Liver (tissue), 9 donors: ENCODE measurements around the gene FAM83G. TPM values are rescaled to one million over a fixed set of nuclear protein-coding genes. Genes with fewer than 3 reads are reported as not detected.

Source experiments
- DNase-seq: peaks from one replicate; pipeline ENCODE4 v3.0.0-alpha.2; 2017; ENCODE audit warnings: low spot score
- H3K27ac ChIP-seq, 2 donors: one replicate each; pipeline ENCODE4 v1.7.0; 2013; ENCODE audit warnings: inconsistent platforms in 2 of 2, low read length in 2 of 2, control low read depth in 1 of 2, low read depth in 1 of 2, mild to moderate bottlenecking in 1 of 2
- H3K27me3 ChIP-seq, 4 donors: one replicate each; pipeline versions ENCODE4 v1.6.1 to v1.7.0; 2013; ENCODE audit warnings: low read length in 3 of 4, inconsistent platforms in 1 of 4, mild to moderate bottlenecking in 1 of 4, moderate library complexity in 1 of 4; ENCODE audit not compliant: control insufficient read depth in 4 of 4, insufficient read depth in 4 of 4
- H3K36me3 ChIP-seq, 4 donors: one replicate each; pipeline versions ENCODE4 v1.6.1 to v1.7.0; 2013; ENCODE audit warnings: low read length in 3 of 4, mild to moderate bottlenecking in 3 of 4, low read depth in 1 of 4, moderate library complexity in 1 of 4; ENCODE audit not compliant: control insufficient read depth in 4 of 4, insufficient read depth in 3 of 4
- H3K4me1 ChIP-seq, 4 donors: one replicate each; pipeline versions ENCODE4 v1.6.1 to v1.7.0; 2013; ENCODE audit warnings: low read length in 3 of 4, mild to moderate bottlenecking in 3 of 4, moderate library complexity in 1 of 4; ENCODE audit not compliant: control insufficient read depth in 4 of 4, insufficient read depth in 4 of 4
- H3K4me3 ChIP-seq, 3 donors: one replicate each; pipeline versions ENCODE4 v1.6.1 to v1.7.0; 2013; ENCODE audit warnings: low read length in 3 of 3, control low read depth in 1 of 3, low read depth in 1 of 3, mild to moderate bottlenecking in 1 of 3
- H3K9ac ChIP-seq, 2 donors: one replicate each; pipeline ENCODE4 v1.7.0; 2013; ENCODE audit warnings: low read length in 2 of 2, mild to moderate bottlenecking in 2 of 2, moderate library complexity in 2 of 2, control low read depth in 1 of 2, low read depth in 1 of 2
- H3K9me3 ChIP-seq, 4 donors: one replicate each; pipeline versions ENCODE4 v1.6.1 to v1.7.0; 2013; ENCODE audit warnings: low read length in 3 of 4; ENCODE audit not compliant: control insufficient read depth in 4 of 4
- EGR1 ChIP-seq, 2 donors: IDR thresholded peaks; 2 replicates each; pipeline ENCODE4 v1.6.1; 2016 to 2018; ENCODE audit warnings: antibody characterized with exemption in 2 of 2, low read depth in 2 of 2
- FOXA1 ChIP-seq: IDR thresholded peaks from 2 replicates; pipeline ENCODE4 v1.6.1; 2016; ENCODE audit warnings: antibody characterized with exemption
- FOXA2 ChIP-seq: IDR thresholded peaks from 2 replicates; pipeline ENCODE4 v1.6.1; 2016; ENCODE audit warnings: antibody characterized with exemption
- GABPA ChIP-seq, 2 donors: IDR thresholded peaks in 1 of 2; conservative IDR thresholded peaks in 1 of 2; 2 replicates each; pipeline ENCODE4 v1.6.1; 2016; ENCODE audit warnings: antibody characterized with exemption in 2 of 2, mild to moderate bottlenecking in 1 of 2, moderate library complexity in 1 of 2
- HNF4A ChIP-seq, 2 donors: conservative IDR thresholded peaks; 2 replicates each; pipeline ENCODE4 v1.6.1; 2016; ENCODE audit warnings: antibody characterized with exemption in 2 of 2, mild to moderate bottlenecking in 2 of 2
- HNF4G ChIP-seq: IDR thresholded peaks from 2 replicates; pipeline ENCODE4 v1.6.1; 2016; ENCODE audit warnings: antibody characterized with exemption
- JUND ChIP-seq, 2 donors: IDR thresholded peaks; 2 replicates each; pipeline ENCODE4 v1.6.1; 2016; ENCODE audit warnings: antibody characterized with exemption in 2 of 2
- NR2F2 ChIP-seq: IDR thresholded peaks from 2 replicates; pipeline ENCODE4 v1.6.1; 2016; ENCODE audit warnings: antibody characterized with exemption
- RAD21 ChIP-seq, 2 donors: IDR thresholded peaks; 2 replicates each; pipeline ENCODE4 v1.6.1; 2016; ENCODE audit warnings: antibody characterized with exemption in 2 of 2, mild to moderate bottlenecking in 2 of 2
- RXRA ChIP-seq, 2 donors: IDR thresholded peaks; 2 replicates each; pipeline ENCODE4 v1.6.1; 2017 to 2018; ENCODE audit warnings: antibody characterized with exemption in 2 of 2, mild to moderate bottlenecking in 1 of 2
- SP1 ChIP-seq: IDR thresholded peaks from 2 replicates; pipeline ENCODE4 v1.6.1; 2018; ENCODE audit warnings: antibody characterized with exemption, mild to moderate bottlenecking
- TAF1 ChIP-seq: conservative IDR thresholded peaks from 2 replicates; pipeline ENCODE4 v1.6.1; 2016; ENCODE audit warnings: antibody characterized with exemption, mild to moderate bottlenecking
- YY1 ChIP-seq: IDR thresholded peaks from 2 replicates; pipeline ENCODE4 v1.6.1; 2016; ENCODE audit warnings: antibody characterized with exemption, mild to moderate bottlenecking
- WGBS: extraction: QIAGEN DNeasy Blood & Tissue Kit; methylation state at CpG from one replicate; pipeline ENCODE4 v1.1.7; 2013; 5-methylcytosine and 5-hydroxymethylcytosine counted together
- polyA plus RNA-seq, 2 donors: library from polyadenylated mRNA; stranded (reverse) in 1 of 2; unstranded in 1 of 2; fragments of 200-250 nt in 1 of 2; fragments of >200 nt in 1 of 2; fragmentation: Nextera tagmentation in 1 of 2; extraction: Ambion mirVana in 1 of 2; gene quantifications; one replicate each; pipeline versions ENCODE4 v1.2.1 to v1.2.3, GENCODE V29; 2013 to 2015
- total RNA-seq, 2 donors: library from RNA; depleted of rRNA; stranded (reverse); fragments of >200 nt; gene quantifications; one replicate each; pipeline ENCODE4 v1.2.3, GENCODE V29; 2014
- TF ChIP-seq, protein P1 (sequence below): IDR thresholded peaks from 2 replicates; pipeline ENCODE4 v1.6.1; 2016; ENCODE audit warnings: antibody characterized with exemption
- TF ChIP-seq, protein P2 (sequence below): IDR thresholded peaks from 2 replicates; pipeline ENCODE4 v1.6.1; 2016; ENCODE audit warnings: antibody characterized with exemption
- TF ChIP-seq, protein P3 (sequence below): fragments of 150-350 bp; IDR thresholded peaks from 2 replicates; pipeline ENCODE4 v1.5.1; 2017; ENCODE audit warnings: improper control_type of control experiment, low read depth, low read length; ENCODE audit not compliant: missing input control
- TF ChIP-seq, protein P4 (sequence below): IDR thresholded peaks from 2 replicates; pipeline ENCODE4 v1.6.1; 2016; ENCODE audit warnings: antibody characterized with exemption
- TF ChIP-seq, protein P5 (sequence below): IDR thresholded peaks from 2 replicates; pipeline ENCODE4 v1.6.1; 2016; ENCODE audit warnings: antibody characterized with exemption, mild to moderate bottlenecking
- donor health status: healthy.
- donor health status: healthy.
- donor health status: healthy.
- donor health status: healthy.
- donor health status: healthy.

Gene FAM83G
- total and polyA plus RNA-seq, 4 donors, result 5.2 to 25.0 (median 11.5) TPM

DNA sequence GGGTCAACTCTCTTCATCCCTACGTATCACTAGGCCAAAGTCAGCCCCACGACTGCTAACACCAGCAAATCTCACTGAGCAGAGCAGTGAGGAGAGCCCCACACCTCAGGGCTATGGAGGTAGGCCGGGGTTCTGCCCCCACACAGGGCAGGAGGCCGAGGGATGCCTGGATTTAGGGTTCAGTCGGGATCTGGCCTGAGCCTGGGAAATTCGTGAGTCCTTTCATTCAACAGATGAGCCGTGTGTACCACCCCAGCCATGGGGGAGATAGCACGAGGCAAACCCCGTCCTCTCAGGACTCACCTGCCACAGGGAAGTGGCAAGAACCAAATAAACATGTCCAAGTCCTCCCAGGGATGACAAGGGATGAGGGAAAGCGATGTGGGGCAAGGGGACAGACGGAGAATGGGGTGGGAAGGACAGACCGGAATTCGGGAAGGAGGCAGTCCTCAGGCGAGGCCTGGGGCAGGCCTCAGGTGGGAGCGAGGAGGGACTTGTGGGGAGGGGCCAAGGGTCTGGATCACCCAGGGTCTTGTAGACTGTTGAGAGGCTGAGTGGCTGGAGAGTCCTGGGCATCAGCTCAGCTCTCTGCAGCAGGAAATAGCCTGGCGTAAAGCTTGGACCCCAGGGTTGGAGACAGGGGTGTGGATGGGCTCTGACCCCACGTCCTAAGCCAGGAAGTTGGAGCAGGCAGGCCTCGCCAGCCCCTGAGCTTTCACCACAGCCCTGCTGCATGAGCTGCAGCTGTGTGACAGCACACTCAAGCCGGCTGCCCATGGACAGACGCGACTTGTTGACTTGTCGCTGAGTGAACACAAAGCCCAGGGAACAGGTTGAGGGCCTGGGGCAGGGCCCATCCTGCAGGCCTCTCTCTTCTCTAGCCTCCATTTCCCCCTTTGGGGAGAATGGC lies 7.9 kb upstream of the FAM83G start:
- Histone ChIP-seq H3K9me3 (no peaks in the 10 kb centered on the region), H3K27ac (no peak overlapping the region), H3K27me3 (no peaks in the 10 kb centered on the region), H3K36me3 (no peaks in the 10 kb centered on the region), H3K4me3 (no peak overlapping the region), H3K9ac (no peak overlapping the region), H3K4me1 (peaks cover 0 to 5% (median 1%) of the 10 kb centered on the region in 4 donors)
- no peak for TF ChIP-seq YY1
- TF ChIP-seq HNF4A (conservative IDR thresholded peaks at IDR 0.05), result no peak
- TF ChIP-seq RAD21 (IDR thresholded peaks at IDR 0.05), result no peak
- no peak for TF ChIP-seq SP1
- TF ChIP-seq FOXA1, result no peak
- TF ChIP-seq EGR1 (IDR thresholded peaks at IDR 0.05; ENCODE audit: low read depth in 2 of 2), result no peak
- no peak for TF ChIP-seq JUND (IDR thresholded peaks at IDR 0.05)
- TF ChIP-seq, protein P1, sequence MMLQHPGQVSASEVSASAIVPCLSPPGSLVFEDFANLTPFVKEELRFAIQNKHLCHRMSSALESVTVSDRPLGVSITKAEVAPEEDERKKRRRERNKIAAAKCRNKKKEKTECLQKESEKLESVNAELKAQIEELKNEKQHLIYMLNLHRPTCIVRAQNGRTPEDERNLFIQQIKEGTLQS, result no peak
- TF ChIP-seq, protein P2, sequence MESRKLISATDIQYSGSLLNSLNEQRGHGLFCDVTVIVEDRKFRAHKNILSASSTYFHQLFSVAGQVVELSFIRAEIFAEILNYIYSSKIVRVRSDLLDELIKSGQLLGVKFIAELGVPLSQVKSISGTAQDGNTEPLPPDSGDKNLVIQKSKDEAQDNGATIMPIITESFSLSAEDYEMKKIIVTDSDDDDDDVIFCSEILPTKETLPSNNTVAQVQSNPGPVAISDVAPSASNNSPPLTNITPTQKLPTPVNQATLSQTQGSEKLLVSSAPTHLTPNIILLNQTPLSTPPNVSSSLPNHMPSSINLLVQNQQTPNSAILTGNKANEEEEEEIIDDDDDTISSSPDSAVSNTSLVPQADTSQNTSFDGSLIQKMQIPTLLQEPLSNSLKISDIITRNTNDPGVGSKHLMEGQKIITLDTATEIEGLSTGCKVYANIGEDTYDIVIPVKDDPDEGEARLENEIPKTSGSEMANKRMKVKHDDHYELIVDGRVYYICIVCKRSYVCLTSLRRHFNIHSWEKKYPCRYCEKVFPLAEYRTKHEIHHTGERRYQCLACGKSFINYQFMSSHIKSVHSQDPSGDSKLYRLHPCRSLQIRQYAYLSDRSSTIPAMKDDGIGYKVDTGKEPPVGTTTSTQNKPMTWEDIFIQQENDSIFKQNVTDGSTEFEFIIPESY, result no peak
- no peak for TF ChIP-seq RXRA (IDR thresholded peaks at IDR 0.05)
- TF ChIP-seq TAF1, result no peak
- no peak for TF ChIP-seq GABPA (IDR thresholded peaks at IDR 0.05 in 1 of 2, conservative IDR thresholded peaks at IDR 0.05 in 1 of 2)
- no peak for TF ChIP-seq HNF4G
- TF ChIP-seq, protein P3, sequence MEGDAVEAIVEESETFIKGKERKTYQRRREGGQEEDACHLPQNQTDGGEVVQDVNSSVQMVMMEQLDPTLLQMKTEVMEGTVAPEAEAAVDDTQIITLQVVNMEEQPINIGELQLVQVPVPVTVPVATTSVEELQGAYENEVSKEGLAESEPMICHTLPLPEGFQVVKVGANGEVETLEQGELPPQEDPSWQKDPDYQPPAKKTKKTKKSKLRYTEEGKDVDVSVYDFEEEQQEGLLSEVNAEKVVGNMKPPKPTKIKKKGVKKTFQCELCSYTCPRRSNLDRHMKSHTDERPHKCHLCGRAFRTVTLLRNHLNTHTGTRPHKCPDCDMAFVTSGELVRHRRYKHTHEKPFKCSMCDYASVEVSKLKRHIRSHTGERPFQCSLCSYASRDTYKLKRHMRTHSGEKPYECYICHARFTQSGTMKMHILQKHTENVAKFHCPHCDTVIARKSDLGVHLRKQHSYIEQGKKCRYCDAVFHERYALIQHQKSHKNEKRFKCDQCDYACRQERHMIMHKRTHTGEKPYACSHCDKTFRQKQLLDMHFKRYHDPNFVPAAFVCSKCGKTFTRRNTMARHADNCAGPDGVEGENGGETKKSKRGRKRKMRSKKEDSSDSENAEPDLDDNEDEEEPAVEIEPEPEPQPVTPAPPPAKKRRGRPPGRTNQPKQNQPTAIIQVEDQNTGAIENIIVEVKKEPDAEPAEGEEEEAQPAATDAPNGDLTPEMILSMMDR, result no peak
- no peak for TF ChIP-seq NR2F2
- no peak for TF ChIP-seq FOXA2
- TF ChIP-seq, protein P4, sequence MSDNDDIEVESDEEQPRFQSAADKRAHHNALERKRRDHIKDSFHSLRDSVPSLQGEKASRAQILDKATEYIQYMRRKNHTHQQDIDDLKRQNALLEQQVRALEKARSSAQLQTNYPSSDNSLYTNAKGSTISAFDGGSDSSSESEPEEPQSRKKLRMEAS, result no peak
- TF ChIP-seq, protein P5, sequence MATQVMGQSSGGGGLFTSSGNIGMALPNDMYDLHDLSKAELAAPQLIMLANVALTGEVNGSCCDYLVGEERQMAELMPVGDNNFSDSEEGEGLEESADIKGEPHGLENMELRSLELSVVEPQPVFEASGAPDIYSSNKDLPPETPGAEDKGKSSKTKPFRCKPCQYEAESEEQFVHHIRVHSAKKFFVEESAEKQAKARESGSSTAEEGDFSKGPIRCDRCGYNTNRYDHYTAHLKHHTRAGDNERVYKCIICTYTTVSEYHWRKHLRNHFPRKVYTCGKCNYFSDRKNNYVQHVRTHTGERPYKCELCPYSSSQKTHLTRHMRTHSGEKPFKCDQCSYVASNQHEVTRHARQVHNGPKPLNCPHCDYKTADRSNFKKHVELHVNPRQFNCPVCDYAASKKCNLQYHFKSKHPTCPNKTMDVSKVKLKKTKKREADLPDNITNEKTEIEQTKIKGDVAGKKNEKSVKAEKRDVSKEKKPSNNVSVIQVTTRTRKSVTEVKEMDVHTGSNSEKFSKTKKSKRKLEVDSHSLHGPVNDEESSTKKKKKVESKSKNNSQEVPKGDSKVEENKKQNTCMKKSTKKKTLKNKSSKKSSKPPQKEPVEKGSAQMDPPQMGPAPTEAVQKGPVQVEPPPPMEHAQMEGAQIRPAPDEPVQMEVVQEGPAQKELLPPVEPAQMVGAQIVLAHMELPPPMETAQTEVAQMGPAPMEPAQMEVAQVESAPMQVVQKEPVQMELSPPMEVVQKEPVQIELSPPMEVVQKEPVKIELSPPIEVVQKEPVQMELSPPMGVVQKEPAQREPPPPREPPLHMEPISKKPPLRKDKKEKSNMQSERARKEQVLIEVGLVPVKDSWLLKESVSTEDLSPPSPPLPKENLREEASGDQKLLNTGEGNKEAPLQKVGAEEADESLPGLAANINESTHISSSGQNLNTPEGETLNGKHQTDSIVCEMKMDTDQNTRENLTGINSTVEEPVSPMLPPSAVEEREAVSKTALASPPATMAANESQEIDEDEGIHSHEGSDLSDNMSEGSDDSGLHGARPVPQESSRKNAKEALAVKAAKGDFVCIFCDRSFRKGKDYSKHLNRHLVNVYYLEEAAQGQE, result no peak
- WGBS, result 95% methylated on average over 22 of the region's 22 CpGs
- no peak for DNase-seq
